ENCODE data around the gene KRT38.

The KRT38 gene

GRCh38 chr17:41440531-41441033, at the start of gene KRT38:
KRT38 (minus strand) TSS chr17:41440983; CDS start chr17:41440921, 62 bp downstream.
- no peak for DNase-seq

GRCh38 chr17:41489531-41489930, 48.7 kb upstream of the KRT38 start, which contains the start of gene KRT36:
KRT36 (minus strand) TSS chr17:41489910; CDS start chr17:41489864, 46 bp downstream.
- DNase-seq: no peak

- DNase-seq: peak; percentile 80
These were observed 46.2 kb upstream of the KRT38 start for GRCh38 chr17:41486809-41487530.

GRCh38 chr17:41486316-41486715, 45.5 kb upstream of the KRT38 start:
- no peak for DNase-seq

- DNase-seq: no peak
These were observed 44.4 kb upstream of the KRT38 start for GRCh38 chr17:41484920-41485904.

- no peak for DNase-seq
These were observed 43.4 kb upstream of the KRT38 start for GRCh38 chr17:41483991-41484826.

GRCh38 chr17:41483531-41483930, 42.7 kb upstream of the KRT38 start:
- no peak for DNase-seq

- DNase-seq: no peak
These were observed 40.3 kb upstream of the KRT38 start, which contains the start of gene KRT35 for GRCh38 chr17:41481036-41481435. KRT35 (minus strand) TSS chr17:41481151; CDS start chr17:41481097, 54 bp downstream.

- DNase-seq: no peak
These were observed 39.8 kb upstream of the KRT38 start for GRCh38 chr17:41480581-41480980.

- DNase-seq: no peak
These were observed 39.4 kb upstream of the KRT38 start for GRCh38 chr17:41480136-41480535.

- no peak for DNase-seq
These were observed 37.5 kb upstream of the KRT38 start for GRCh38 chr17:41478237-41478636.

- no peak for DNase-seq
These were observed 36.4 kb upstream of the KRT38 start for GRCh38 chr17:41476866-41477815.

- DNase-seq: no peak
These were observed 34.6 kb upstream of the KRT38 start for GRCh38 chr17:41475421-41475820.

- DNase-seq: no peak
These were observed 34.1 kb upstream of the KRT38 start for GRCh38 chr17:41474863-41475262.

- DNase-seq: no peak
These were observed 27.6 kb upstream of the KRT38 start for GRCh38 chr17:41468346-41468745.

- DNase-seq: no peak
These were observed 26.8 kb upstream of the KRT38 start for GRCh38 chr17:41467561-41467960.

- no peak for DNase-seq
These were observed 26.2 kb upstream of the KRT38 start, which contains the start of gene KRT32 for GRCh38 chr17:41466988-41467387. KRT32 (minus strand) TSS chr17:41467386; CDS start chr17:41467325, 61 bp downstream.

GRCh38 chr17:41464682-41465081, 23.9 kb upstream of the KRT38 start:
- DNase-seq: no peak

GRCh38 chr17:41464173-41464572, 23.4 kb upstream of the KRT38 start:
- no peak for DNase-seq

- DNase-seq: no peak
These were observed 23.0 kb upstream of the KRT38 start for GRCh38 chr17:41463746-41464145.

GRCh38 chr17:41462705-41463104, 21.9 kb upstream of the KRT38 start:
- DNase-seq: no peak

All from stimulated activated CD8-positive, alpha-beta memory T cell treated with anti-CD3 and anti-CD28 coated beads, Interleukin-4, amount 100 ng/mL, for 48 hours (primary cell).